HepG2 (cell line): Measurements from ENCODE around the gene ASH1L. TPM values are rescaled to one million over a fixed set of nuclear protein-coding genes. Genes with fewer than 3 reads are reported as not detected.

Experiments used
- ARHGAP35 ChIP-seq: sonication (generic); formaldehyde crosslinking; IDR thresholded peaks from 2 replicates; pipeline ENCODE4 v1.9.0; 2022; ENCODE audit warnings: mild to moderate bottlenecking, inconsistent platforms, moderate library complexity, missing genetic modification reagents, borderline replicate concordance
- ARID2 ChIP-seq: sonication (generic); formaldehyde crosslinking; IDR thresholded peaks from 2 replicates; pipeline ENCODE4 v1.8.1; 2022; ENCODE audit warnings: mild to moderate bottlenecking, missing genetic modification reagents, borderline replicate concordance
- ATF7-NPFF ChIP-seq: sonication (generic); formaldehyde crosslinking; IDR thresholded peaks from 2 replicates; pipeline ENCODE4 v1.8.1; 2023; ENCODE audit warnings: mild to moderate bottlenecking, low read depth, missing genetic modification reagents, moderate library complexity
- CBX5 ChIP-seq: sonication (generic); formaldehyde crosslinking; IDR thresholded peaks from 2 replicates; pipeline ENCODE4 v1.4.0; 2020; ENCODE audit warnings: missing genetic modification reagents, borderline replicate concordance
- CENPT ChIP-seq: sonication (generic); formaldehyde crosslinking; IDR thresholded peaks from 2 replicates; pipeline ENCODE4 v1.8.0; 2022; ENCODE audit warnings: low read depth, mild to moderate bottlenecking, moderate library complexity, missing genetic modification reagents
- FOXO4 ChIP-seq: sonication (generic); formaldehyde crosslinking; conservative IDR thresholded peaks from 2 replicates; pipeline ENCODE4 v1.8.1; 2023; ENCODE audit warnings: missing genetic modification reagents
- IKZF4 ChIP-seq: sonication (generic); formaldehyde crosslinking; IDR thresholded peaks from 2 replicates; pipeline ENCODE4 v1.5.1; 2020; ENCODE audit warnings: borderline replicate concordance, mild to moderate bottlenecking, low read depth, missing genetic modification reagents; ENCODE audit errors: not compliant biosample characterization
- JUND ChIP-seq: sonication (generic); formaldehyde crosslinking; IDR thresholded peaks from 2 replicates; pipeline ENCODE4 v1.8.0; 2022; ENCODE audit warnings: mild to moderate bottlenecking, missing genetic modification reagents
- MXI1 ChIP-seq: IDR thresholded peaks from 3 replicates; pipeline ENCODE4 v1.6.1; 2012; ENCODE audit warnings: low read depth, low read length, inconsistent platforms, borderline replicate concordance
- NFAT5 ChIP-seq: sonication (generic); formaldehyde crosslinking; IDR thresholded peaks from 2 replicates; pipeline ENCODE4 v1.4.0; 2020; ENCODE audit warnings: missing genetic modification reagents
- NR2F6 ChIP-seq, 2 experiments: IDR thresholded peaks; 2 replicates each; pipeline ENCODE4 v1.6.1; 2016; ENCODE audit warnings: antibody characterized with exemption in 1 of 2, mild to moderate bottlenecking in 1 of 2
- SIX4 ChIP-seq: sonication (generic); formaldehyde crosslinking; IDR thresholded peaks from 2 replicates; pipeline ENCODE4 v1.4.0; 2020; ENCODE audit warnings: missing genetic modification reagents
- YEATS2 ChIP-seq: sonication (generic); formaldehyde crosslinking; IDR thresholded peaks from 2 replicates; pipeline ENCODE4 v1.4.0; 2020; ENCODE audit warnings: missing genetic modification reagents, borderline replicate concordance
- polyA plus RNA-seq, 8 experiments: library from polyadenylated mRNA; depleted of rRNA in 3 of 8; stranded (reverse) in 7 of 8; unstranded in 1 of 8; fragments of >200 nt; fragmentation: Illumina TruSeq in 4 of 8; extraction: Trizol in 4 of 8; gene quantifications; 2 replicates each; pipeline versions ENCODE4 v1.2.1 to v1.2.3, GENCODE V29; 2011 to 2016; ENCODE audit warnings: low read depth in 4 of 8, missing spikeins in 1 of 8, mixed read lengths in 1 of 8; ENCODE audit not compliant: insufficient read depth in 1 of 8
- total RNA-seq, 5 experiments: library from RNA; depleted of rRNA; stranded (reverse); fragments of >200 nt; fragmentation: Illumina TruSeq; extraction: Trizol; gene quantifications; 2 replicates each; pipeline ENCODE4 v1.2.3, GENCODE V29; 2016; ENCODE audit warnings: low read depth in 1 of 5
- TF ChIP-seq, protein P1 (sequence below): sonication (generic); formaldehyde crosslinking; IDR thresholded peaks from 2 replicates; pipeline ENCODE4 v1.4.0; 2020; ENCODE audit warnings: missing genetic modification reagents
- TF ChIP-seq, protein P2 (sequence below): sonication (generic); formaldehyde crosslinking; IDR thresholded peaks from 2 replicates; pipeline ENCODE4 v1.8.1; 2022; ENCODE audit warnings: low read depth, mild to moderate bottlenecking, missing genetic modification reagents

The ASH1L gene
- total and polyA plus RNA-seq, 2 of the 13 experiments (the other 11 are each of a cell fraction or from before 2014, with no cell fraction given), result 10.2 to 15.3 TPM

- TF ChIP-seq MXI1, result no peak
- TF ChIP-seq, protein P1, sequence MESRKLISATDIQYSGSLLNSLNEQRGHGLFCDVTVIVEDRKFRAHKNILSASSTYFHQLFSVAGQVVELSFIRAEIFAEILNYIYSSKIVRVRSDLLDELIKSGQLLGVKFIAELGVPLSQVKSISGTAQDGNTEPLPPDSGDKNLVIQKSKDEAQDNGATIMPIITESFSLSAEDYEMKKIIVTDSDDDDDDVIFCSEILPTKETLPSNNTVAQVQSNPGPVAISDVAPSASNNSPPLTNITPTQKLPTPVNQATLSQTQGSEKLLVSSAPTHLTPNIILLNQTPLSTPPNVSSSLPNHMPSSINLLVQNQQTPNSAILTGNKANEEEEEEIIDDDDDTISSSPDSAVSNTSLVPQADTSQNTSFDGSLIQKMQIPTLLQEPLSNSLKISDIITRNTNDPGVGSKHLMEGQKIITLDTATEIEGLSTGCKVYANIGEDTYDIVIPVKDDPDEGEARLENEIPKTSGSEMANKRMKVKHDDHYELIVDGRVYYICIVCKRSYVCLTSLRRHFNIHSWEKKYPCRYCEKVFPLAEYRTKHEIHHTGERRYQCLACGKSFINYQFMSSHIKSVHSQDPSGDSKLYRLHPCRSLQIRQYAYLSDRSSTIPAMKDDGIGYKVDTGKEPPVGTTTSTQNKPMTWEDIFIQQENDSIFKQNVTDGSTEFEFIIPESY (CRISPR knock-in tag), result 0 out of 2 replicates have a peak, but pooled peaks have one; percentile 18
- no peak for TF ChIP-seq JUND (CRISPR knock-in tag)
- no peak for TF ChIP-seq YEATS2 (CRISPR knock-in tag)
- no peak for TF ChIP-seq CBX5 (CRISPR knock-in tag)
- TF ChIP-seq NR2F6 (IDR thresholded peaks at IDR 0.05), result no peak
- no peak for TF ChIP-seq NR2F6 (CRISPR knock-in tag; IDR thresholded peaks at IDR 0.05)
- no peak for TF ChIP-seq ARHGAP35 (CRISPR knock-in tag)
- TF ChIP-seq NFAT5, result no peak
- TF ChIP-seq ARID2 (CRISPR knock-in tag), result no peak
- TF ChIP-seq CENPT (CRISPR knock-in tag), result no peak
- TF ChIP-seq, protein P2, sequence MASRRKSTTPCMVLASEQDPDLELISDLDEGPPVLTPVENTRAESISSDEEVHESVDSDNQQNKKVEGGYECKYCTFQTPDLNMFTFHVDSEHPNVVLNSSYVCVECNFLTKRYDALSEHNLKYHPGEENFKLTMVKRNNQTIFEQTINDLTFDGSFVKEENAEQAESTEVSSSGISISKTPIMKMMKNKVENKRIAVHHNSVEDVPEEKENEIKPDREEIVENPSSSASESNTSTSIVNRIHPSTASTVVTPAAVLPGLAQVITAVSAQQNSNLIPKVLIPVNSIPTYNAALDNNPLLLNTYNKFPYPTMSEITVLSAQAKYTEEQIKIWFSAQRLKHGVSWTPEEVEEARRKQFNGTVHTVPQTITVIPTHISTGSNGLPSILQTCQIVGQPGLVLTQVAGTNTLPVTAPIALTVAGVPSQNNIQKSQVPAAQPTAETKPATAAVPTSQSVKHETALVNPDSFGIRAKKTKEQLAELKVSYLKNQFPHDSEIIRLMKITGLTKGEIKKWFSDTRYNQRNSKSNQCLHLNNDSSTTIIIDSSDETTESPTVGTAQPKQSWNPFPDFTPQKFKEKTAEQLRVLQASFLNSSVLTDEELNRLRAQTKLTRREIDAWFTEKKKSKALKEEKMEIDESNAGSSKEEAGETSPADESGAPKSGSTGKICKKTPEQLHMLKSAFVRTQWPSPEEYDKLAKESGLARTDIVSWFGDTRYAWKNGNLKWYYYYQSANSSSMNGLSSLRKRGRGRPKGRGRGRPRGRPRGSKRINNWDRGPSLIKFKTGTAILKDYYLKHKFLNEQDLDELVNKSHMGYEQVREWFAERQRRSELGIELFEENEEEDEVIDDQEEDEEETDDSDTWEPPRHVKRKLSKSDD, result peak; percentile 64
- no peak for TF ChIP-seq SIX4 (CRISPR knock-in tag)
- TF ChIP-seq FOXO4, result 0 out of 2 replicates have a peak, but pooled peaks have one; percentile 66
- TF ChIP-seq IKZF4 (CRISPR knock-in tag), result no peak
- TF ChIP-seq ATF7-NPFF (CRISPR knock-in tag), result peak; percentile 43; the same call in 1 of the 2 replicates
Observed at GRCh38 chr1:155320661-155321617, 241.7 kb downstream of the ASH1L start, which contains the start of gene RUSC1 (continued).
